ENCODE data around the gene USF1. TPM values are rescaled to one million over a fixed set of nuclear protein-coding genes. Genes with fewer than 3 reads are reported as not detected.

Gene USF1
- total and polyA plus RNA-seq, 4 donors: 19.2 to 43.5 (median 27.2) TPM

- TF ChIP-seq HNF4G (IDR thresholded peaks at IDR 0.05): no peak
- peak; percentile 60 for TF ChIP-seq CTCF (IDR thresholded peaks at IDR 0.05; ENCODE audit: low read depth, low read length, missing input control)
- peak; percentile 65 to 80 for TF ChIP-seq RAD21 (IDR thresholded peaks at IDR 0.05)
- Histone ChIP-seq H3K9me3 (ENCODE audit: control insufficient read depth in 4 of 4, low read length in 3 of 4) (no peaks in the 10 kb centered on the region), H3K27me3 (ENCODE audit: control insufficient read depth in 4 of 4, insufficient read depth in 4 of 4, low read length in 3 of 4) (no peaks in the 10 kb centered on the region), H3K4me3 (ENCODE audit: low read depth in 1 of 3, low read length in 3 of 3) (no peak overlapping the region), H3K9ac (ENCODE audit: low read depth in 1 of 2, low read length in 2 of 2) (no peak overlapping the region), H3K4me1 (ENCODE audit: control insufficient read depth in 4 of 4, insufficient read depth in 4 of 4, low read length in 3 of 4) (no peaks in the 10 kb centered on the region), H3K27ac (ENCODE audit: low read depth in 1 of 2, low read length in 2 of 2) (no peak overlapping the region), H3K36me3 (ENCODE audit: control insufficient read depth in 4 of 4, insufficient read depth in 3 of 4, low read depth in 1 of 4, low read length in 3 of 4) (no peaks in the 10 kb centered on the region)
- DNase-seq (ENCODE audit: low spot score): peak; percentile 55
- 65% methylated on average over 9 of the region's 9 CpGs for WGBS
Observed at GRCh38 chr1:161071886-161072371, 26.2 kb upstream of the USF1 start.

DNA sequence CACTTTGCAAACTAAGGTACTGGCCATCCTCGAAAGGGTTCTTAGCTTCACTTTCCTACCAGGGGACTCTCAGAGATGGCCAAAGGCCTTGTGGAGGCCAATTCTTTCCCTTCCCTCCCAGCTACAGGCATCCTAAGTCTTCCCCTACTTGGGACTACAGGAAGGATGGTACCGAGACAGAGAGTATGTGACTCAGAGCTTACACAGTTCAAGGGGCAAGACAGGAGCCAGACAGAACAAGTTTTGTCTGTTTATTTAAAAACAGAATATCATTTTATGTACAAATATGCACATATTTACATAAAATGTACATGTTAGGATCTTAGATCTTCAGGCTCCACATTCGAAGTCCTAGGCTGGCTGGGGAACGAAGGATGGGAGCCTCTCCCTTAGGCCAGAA, 25.0 kb upstream of the USF1 start:
- Histone ChIP-seq H3K9me3 (ENCODE audit: control insufficient read depth in 4 of 4, low read length in 3 of 4) (no peaks in the 10 kb centered on the region), H3K27me3 (ENCODE audit: control insufficient read depth in 4 of 4, insufficient read depth in 4 of 4, low read length in 3 of 4) (no peaks in the 10 kb centered on the region), H3K27ac (ENCODE audit: low read depth in 1 of 2, low read length in 2 of 2) (no peak overlapping the region), H3K4me1 (ENCODE audit: control insufficient read depth in 4 of 4, insufficient read depth in 4 of 4, low read length in 3 of 4) (no peaks in the 10 kb centered on the region), H3K9ac (ENCODE audit: low read depth in 1 of 2, low read length in 2 of 2) (no peak overlapping the region), H3K36me3 (ENCODE audit: control insufficient read depth in 4 of 4, insufficient read depth in 3 of 4, low read depth in 1 of 4, low read length in 3 of 4) (no peaks in the 10 kb centered on the region), H3K4me3 (ENCODE audit: low read depth in 1 of 3, low read length in 3 of 3) (no peak overlapping the region)
- WGBS: 97% methylated on average over 4 of the region's 4 CpGs
- no peak for DNase-seq (ENCODE audit: low spot score)
- TF ChIP-seq YY1 (IDR thresholded peaks at IDR 0.05) (no peak), RXRA (IDR thresholded peaks at IDR 0.05) (no peak), HNF4G (IDR thresholded peaks at IDR 0.05) (no peak), FOXA1 (IDR thresholded peaks at IDR 0.05) (no peak), HNF4A (conservative IDR thresholded peaks at IDR 0.05) (no peak), CTCF (IDR thresholded peaks at IDR 0.05; ENCODE audit: low read depth, low read length, missing input control) (no peak), GABPA (IDR thresholded peaks at IDR 0.05 in 1 of 2, conservative IDR thresholded peaks at IDR 0.05 in 1 of 2) (no peak), SP1 (IDR thresholded peaks at IDR 0.05) (no peak), RAD21 (IDR thresholded peaks at IDR 0.05) (no peak), EGR1 (IDR thresholded peaks at IDR 0.05; ENCODE audit: low read depth in 2 of 2) (no peak), ZBTB33 (IDR thresholded peaks at IDR 0.05) (no peak), TAF1 (conservative IDR thresholded peaks at IDR 0.05) (no peak), FOXA2 (IDR thresholded peaks at IDR 0.05) (no peak), NR2F2 (IDR thresholded peaks at IDR 0.05) (no peak), JUND (IDR thresholded peaks at IDR 0.05) (no peak), MAX (IDR thresholded peaks at IDR 0.05) (no peak)
- TF ChIP-seq, protein P1, sequence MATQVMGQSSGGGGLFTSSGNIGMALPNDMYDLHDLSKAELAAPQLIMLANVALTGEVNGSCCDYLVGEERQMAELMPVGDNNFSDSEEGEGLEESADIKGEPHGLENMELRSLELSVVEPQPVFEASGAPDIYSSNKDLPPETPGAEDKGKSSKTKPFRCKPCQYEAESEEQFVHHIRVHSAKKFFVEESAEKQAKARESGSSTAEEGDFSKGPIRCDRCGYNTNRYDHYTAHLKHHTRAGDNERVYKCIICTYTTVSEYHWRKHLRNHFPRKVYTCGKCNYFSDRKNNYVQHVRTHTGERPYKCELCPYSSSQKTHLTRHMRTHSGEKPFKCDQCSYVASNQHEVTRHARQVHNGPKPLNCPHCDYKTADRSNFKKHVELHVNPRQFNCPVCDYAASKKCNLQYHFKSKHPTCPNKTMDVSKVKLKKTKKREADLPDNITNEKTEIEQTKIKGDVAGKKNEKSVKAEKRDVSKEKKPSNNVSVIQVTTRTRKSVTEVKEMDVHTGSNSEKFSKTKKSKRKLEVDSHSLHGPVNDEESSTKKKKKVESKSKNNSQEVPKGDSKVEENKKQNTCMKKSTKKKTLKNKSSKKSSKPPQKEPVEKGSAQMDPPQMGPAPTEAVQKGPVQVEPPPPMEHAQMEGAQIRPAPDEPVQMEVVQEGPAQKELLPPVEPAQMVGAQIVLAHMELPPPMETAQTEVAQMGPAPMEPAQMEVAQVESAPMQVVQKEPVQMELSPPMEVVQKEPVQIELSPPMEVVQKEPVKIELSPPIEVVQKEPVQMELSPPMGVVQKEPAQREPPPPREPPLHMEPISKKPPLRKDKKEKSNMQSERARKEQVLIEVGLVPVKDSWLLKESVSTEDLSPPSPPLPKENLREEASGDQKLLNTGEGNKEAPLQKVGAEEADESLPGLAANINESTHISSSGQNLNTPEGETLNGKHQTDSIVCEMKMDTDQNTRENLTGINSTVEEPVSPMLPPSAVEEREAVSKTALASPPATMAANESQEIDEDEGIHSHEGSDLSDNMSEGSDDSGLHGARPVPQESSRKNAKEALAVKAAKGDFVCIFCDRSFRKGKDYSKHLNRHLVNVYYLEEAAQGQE (IDR thresholded peaks at IDR 0.05): no peak
- TF ChIP-seq, protein P2, sequence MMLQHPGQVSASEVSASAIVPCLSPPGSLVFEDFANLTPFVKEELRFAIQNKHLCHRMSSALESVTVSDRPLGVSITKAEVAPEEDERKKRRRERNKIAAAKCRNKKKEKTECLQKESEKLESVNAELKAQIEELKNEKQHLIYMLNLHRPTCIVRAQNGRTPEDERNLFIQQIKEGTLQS (IDR thresholded peaks at IDR 0.05): no peak

Data from liver (tissue), 9 donors.